HepG2 (cell line): ENCODE data around the gene LARP1B. TPM values are rescaled to one million over a fixed set of nuclear protein-coding genes. Genes with fewer than 3 reads are reported as not detected.

Experiments used
- ARID3A ChIP-seq: IDR thresholded peaks from 2 replicates; pipeline ENCODE4 v1.6.1; 2012; ENCODE audit warnings: low read depth, low read length, improper control_type of control experiment
- E2F2 ChIP-seq: sonication (generic); formaldehyde crosslinking; IDR thresholded peaks from 2 replicates; pipeline ENCODE4 v1.4.0; 2020; ENCODE audit warnings: missing genetic modification reagents, borderline replicate concordance
- IRF9 ChIP-seq: sonication (generic); formaldehyde crosslinking; IDR thresholded peaks from 2 replicates; pipeline ENCODE4 v1.8.0; 2022; ENCODE audit warnings: missing genetic modification reagents, mild to moderate bottlenecking, borderline replicate concordance
- JDP2 ChIP-seq: sonication (generic); formaldehyde crosslinking; IDR thresholded peaks from 2 replicates; pipeline ENCODE4 v1.8.1; 2022; ENCODE audit warnings: missing genetic modification reagents, borderline replicate concordance
- SMYD3 ChIP-seq: sonication (generic); formaldehyde crosslinking; IDR thresholded peaks from 2 replicates; pipeline ENCODE4 v1.8.1; 2023; ENCODE audit warnings: mild to moderate bottlenecking, missing genetic modification reagents
- STAG1 ChIP-seq: sonication (generic); formaldehyde crosslinking; IDR thresholded peaks from 2 replicates; pipeline ENCODE4 v1.4.0; 2020; ENCODE audit warnings: missing genetic modification reagents
- THYN1 ChIP-seq: sonication (generic); formaldehyde crosslinking; IDR thresholded peaks from 2 replicates; pipeline ENCODE4 v1.8.1; 2023; ENCODE audit warnings: low read depth, mild to moderate bottlenecking, moderate library complexity, missing genetic modification reagents, borderline replicate concordance
- ZBTB25 ChIP-seq: IDR thresholded peaks from 2 replicates; pipeline ENCODE4 v1.6.1; 2018; ENCODE audit warnings: missing genetic modification reagents
- ZEB1 ChIP-seq: IDR thresholded peaks from 2 replicates; pipeline ENCODE4 v1.6.1; 2012; ENCODE audit warnings: mild to moderate bottlenecking, low read depth, inconsistent platforms; ENCODE audit not compliant: insufficient replicate concordance
- ZKSCAN1 ChIP-seq: fragments of 150-350 bp; IDR thresholded peaks from 2 replicates; pipeline ENCODE4 v1.6.1; 2014; ENCODE audit warnings: low read length
- ZNF292 ChIP-seq: sonication (generic); formaldehyde crosslinking; IDR thresholded peaks from 2 replicates; pipeline ENCODE4 v1.8.1; 2022; ENCODE audit warnings: mild to moderate bottlenecking, low read depth, missing genetic modification reagents, borderline replicate concordance
- ZNF34 ChIP-seq: sonication (generic); formaldehyde crosslinking; IDR thresholded peaks from 2 replicates; pipeline ENCODE4 v1.4.0; 2020; ENCODE audit warnings: mild to moderate bottlenecking, missing genetic modification reagents, borderline replicate concordance
- ZNF383 ChIP-seq: sonication (generic); formaldehyde crosslinking; IDR thresholded peaks from 2 replicates; pipeline ENCODE4 v1.4.0; 2020; ENCODE audit warnings: missing genetic modification reagents, mild to moderate bottlenecking, borderline replicate concordance
- ZNF644 ChIP-seq: IDR thresholded peaks from 2 replicates; pipeline ENCODE4 v1.6.1; 2016; ENCODE audit warnings: low read depth
- ZNF747 ChIP-seq: sonication (generic); formaldehyde crosslinking; IDR thresholded peaks from 2 replicates; pipeline ENCODE4 v1.8.1; 2023; ENCODE audit warnings: missing genetic modification reagents, mild to moderate bottlenecking, borderline replicate concordance
- polyA plus RNA-seq, 8 experiments: library from polyadenylated mRNA; depleted of rRNA in 3 of 8; stranded (reverse) in 7 of 8; unstranded in 1 of 8; fragments of >200 nt; fragmentation: Illumina TruSeq in 4 of 8; extraction: Trizol in 4 of 8; gene quantifications; 2 replicates each; pipeline versions ENCODE4 v1.2.1 to v1.2.3, GENCODE V29; 2011 to 2016; ENCODE audit warnings: low read depth in 4 of 8, missing spikeins in 1 of 8, mixed read lengths in 1 of 8; ENCODE audit not compliant: insufficient read depth in 1 of 8
- total RNA-seq, 5 experiments: library from RNA; depleted of rRNA; stranded (reverse); fragments of >200 nt; fragmentation: Illumina TruSeq; extraction: Trizol; gene quantifications; 2 replicates each; pipeline ENCODE4 v1.2.3, GENCODE V29; 2016; ENCODE audit warnings: low read depth in 1 of 5
- TF ChIP-seq, protein P1 (sequence below): sonication (generic); formaldehyde crosslinking; IDR thresholded peaks from 2 replicates; pipeline ENCODE4 v1.4.0; 2020; ENCODE audit warnings: missing genetic modification reagents, borderline replicate concordance
- TF ChIP-seq, protein P2 (sequence below): sonication (generic); formaldehyde crosslinking; IDR thresholded peaks from 2 replicates; pipeline ENCODE4 v1.4.0; 2020; ENCODE audit warnings: missing genetic modification reagents

Gene LARP1B
- total and polyA plus RNA-seq, 2 of the 13 experiments (the other 11 are each of a cell fraction or from before 2014, with no cell fraction given) = 19.2 to 52.7 TPM

- TF ChIP-seq ZKSCAN1 (no peak), IRF9 (CRISPR knock-in tag) (no peak), ZNF292 (no peak), ZEB1 (no peak), ARID3A (0 out of 2 replicates have a peak, but pooled peaks have one; percentile 24), ZNF34 (CRISPR knock-in tag) (no peak), THYN1 (no peak), E2F2 (CRISPR knock-in tag) (no peak), STAG1 (CRISPR knock-in tag) (peak; percentile 90), ZNF644 (CRISPR knock-in tag) (no peak), JDP2 (CRISPR knock-in tag) (no peak), ZBTB25 (CRISPR knock-in tag) (no peak), SMYD3 (CRISPR knock-in tag) (no peak), ZNF747 (no peak), ZNF383 (CRISPR knock-in tag) (no peak)
- TF ChIP-seq, protein P1, sequence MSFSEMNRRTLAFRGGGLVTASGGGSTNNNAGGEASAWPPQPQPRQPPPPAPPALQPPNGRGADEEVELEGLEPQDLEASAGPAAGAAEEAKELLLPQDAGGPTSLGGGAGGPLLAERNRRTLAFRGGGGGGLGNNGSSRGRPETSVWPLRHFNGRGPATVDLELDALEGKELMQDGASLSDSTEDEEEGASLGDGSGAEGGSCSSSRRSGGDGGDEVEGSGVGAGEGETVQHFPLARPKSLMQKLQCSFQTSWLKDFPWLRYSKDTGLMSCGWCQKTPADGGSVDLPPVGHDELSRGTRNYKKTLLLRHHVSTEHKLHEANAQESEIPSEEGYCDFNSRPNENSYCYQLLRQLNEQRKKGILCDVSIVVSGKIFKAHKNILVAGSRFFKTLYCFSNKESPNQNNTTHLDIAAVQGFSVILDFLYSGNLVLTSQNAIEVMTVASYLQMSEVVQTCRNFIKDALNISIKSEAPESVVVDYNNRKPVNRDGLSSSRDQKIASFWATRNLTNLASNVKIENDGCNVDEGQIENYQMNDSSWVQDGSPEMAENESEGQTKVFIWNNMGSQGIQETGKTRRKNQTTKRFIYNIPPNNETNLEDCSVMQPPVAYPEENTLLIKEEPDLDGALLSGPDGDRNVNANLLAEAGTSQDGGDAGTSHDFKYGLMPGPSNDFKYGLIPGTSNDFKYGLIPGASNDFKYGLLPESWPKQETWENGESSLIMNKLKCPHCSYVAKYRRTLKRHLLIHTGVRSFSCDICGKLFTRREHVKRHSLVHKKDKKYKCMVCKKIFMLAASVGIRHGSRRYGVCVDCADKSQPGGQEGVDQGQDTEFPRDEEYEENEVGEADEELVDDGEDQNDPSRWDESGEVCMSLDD (CRISPR knock-in tag) = no peak
- TF ChIP-seq, protein P2, sequence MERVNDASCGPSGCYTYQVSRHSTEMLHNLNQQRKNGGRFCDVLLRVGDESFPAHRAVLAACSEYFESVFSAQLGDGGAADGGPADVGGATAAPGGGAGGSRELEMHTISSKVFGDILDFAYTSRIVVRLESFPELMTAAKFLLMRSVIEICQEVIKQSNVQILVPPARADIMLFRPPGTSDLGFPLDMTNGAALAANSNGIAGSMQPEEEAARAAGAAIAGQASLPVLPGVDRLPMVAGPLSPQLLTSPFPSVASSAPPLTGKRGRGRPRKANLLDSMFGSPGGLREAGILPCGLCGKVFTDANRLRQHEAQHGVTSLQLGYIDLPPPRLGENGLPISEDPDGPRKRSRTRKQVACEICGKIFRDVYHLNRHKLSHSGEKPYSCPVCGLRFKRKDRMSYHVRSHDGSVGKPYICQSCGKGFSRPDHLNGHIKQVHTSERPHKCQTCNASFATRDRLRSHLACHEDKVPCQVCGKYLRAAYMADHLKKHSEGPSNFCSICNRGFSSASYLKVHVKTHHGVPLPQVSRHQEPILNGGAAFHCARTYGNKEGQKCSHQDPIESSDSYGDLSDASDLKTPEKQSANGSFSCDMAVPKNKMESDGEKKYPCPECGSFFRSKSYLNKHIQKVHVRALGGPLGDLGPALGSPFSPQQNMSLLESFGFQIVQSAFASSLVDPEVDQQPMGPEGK (CRISPR knock-in tag) = no peak
Measured at GRCh38 chr4:128191115-128191781, 130.1 kb downstream of the LARP1B start (continued).
